Smooth muscle cell of the brain vasculature (primary cell): ENCODE data around the gene COL6A5.
"Not testable (repeated sequence)": the region's sequence is repeated elsewhere in the genome, so short reads cannot be mapped to it uniquely, and the experiment has no call there.

Experiments used
- DNase-seq: peaks from one replicate; pipeline ENCODE4 v3.0.0-alpha.2; 2012; ENCODE audit warnings: low read depth, low spot score

Gene COL6A5

GRCh38 chr3:130345487-130346079, at the start of gene COL6A5:
COL6A5 (plus strand) TSS chr3:130345672; CDS start chr3:130373639, 27,967 bp downstream.
- no peak for DNase-seq

GRCh38 chr3:130299531-130299930, 45.9 kb upstream of the COL6A5 start:
- DNase-seq, result no peak

GRCh38 chr3:130300888-130301287, 44.6 kb upstream of the COL6A5 start:
- no peak for DNase-seq

- DNase-seq, result no peak
Measured at GRCh38 chr3:130310109-130310508, 35.4 kb upstream of the COL6A5 start.

GRCh38 chr3:130312374-130312773, 33.1 kb upstream of the COL6A5 start:
- no peak for DNase-seq

- DNase-seq, result no peak
Measured at GRCh38 chr3:130316169-130316568, 29.3 kb upstream of the COL6A5 start.

GRCh38 chr3:130323503-130323902, 22.0 kb upstream of the COL6A5 start:
- no peak for DNase-seq

- no peak for DNase-seq
Measured at GRCh38 chr3:130340766-130341165, 4.7 kb upstream of the COL6A5 start.

GRCh38 chr3:130341388-130341787, 4.1 kb upstream of the COL6A5 start:
- no peak for DNase-seq

- DNase-seq, result no peak
Measured at GRCh38 chr3:130341882-130342281, 3.6 kb upstream of the COL6A5 start.

GRCh38 chr3:130342821-130343661, 2.4 kb upstream of the COL6A5 start:
- no peak for DNase-seq

GRCh38 chr3:130348258-130348657, 2.8 kb downstream of the COL6A5 start:
- not testable (repeated sequence) for DNase-seq

GRCh38 chr3:130354430-130354829, 9.0 kb downstream of the COL6A5 start:
- DNase-seq, result no peak

GRCh38 chr3:130374033-130374432, 28.6 kb downstream of the COL6A5 start:
- DNase-seq, result no peak

- DNase-seq, result no peak
Measured at GRCh38 chr3:130374908-130375307, 29.4 kb downstream of the COL6A5 start.

- no peak for DNase-seq
Measured at GRCh38 chr3:130377960-130378676, 32.6 kb downstream of the COL6A5 start.

- no peak for DNase-seq
Measured at GRCh38 chr3:130378677-130379191, 33.3 kb downstream of the COL6A5 start.

- DNase-seq, result no peak
Measured at GRCh38 chr3:130379274-130379673, 33.8 kb downstream of the COL6A5 start.

GRCh38 chr3:130380398-130380797, 34.9 kb downstream of the COL6A5 start:
- DNase-seq, result no peak

- DNase-seq, result no peak
Measured at GRCh38 chr3:130383424-130383823, 38.0 kb downstream of the COL6A5 start.

GRCh38 chr3:130384476-130385025, 39.1 kb downstream of the COL6A5 start:
- DNase-seq, result no peak
